Transverse colon (tissue), 4 donors: ENCODE data around the gene MUC20. TPM values are rescaled to one million over a fixed set of nuclear protein-coding genes. Genes with fewer than 3 reads are reported as not detected.
"Not testable (repeated sequence)": the region's sequence is repeated elsewhere in the genome, so short reads cannot be mapped to it uniquely, and the experiment has no call there.

Source experiments
- DNase-seq: peaks from one replicate; pipeline ENCODE4 v3.0.0-alpha.2; 2019
- H3K27ac ChIP-seq, 4 donors: fragments of 200-600 bp; sonication (generic); 2 replicates each; pipeline ENCODE4 v1.5.1; 2016 to 2018; ENCODE audit warnings: inconsistent platforms in 4 of 4
- H3K27me3 ChIP-seq: fragments of 200-600 bp; sonication (generic); 2 replicates; pipeline ENCODE4 v1.5.1; 2017; ENCODE audit warnings: inconsistent platforms
- H3K36me3 ChIP-seq, 4 donors: fragments of 200-600 bp; sonication (generic); 2 replicates each; pipeline ENCODE4 v1.5.1; 2017 to 2019; ENCODE audit warnings: inconsistent platforms in 4 of 4
- H3K4me1 ChIP-seq, 4 donors: fragments of 200-600 bp; sonication (generic); 2 replicates each; pipeline ENCODE4 v1.5.1; 2017 to 2020; ENCODE audit warnings: inconsistent platforms in 4 of 4
- H3K4me3 ChIP-seq, 4 donors: fragments of 200-600 bp; sonication (generic); 1 replicate in 1 of 4; 2 replicates in 3 of 4; pipeline versions ENCODE4 v1.5.1 to v1.6.1; 2017 to 2019; ENCODE audit warnings: inconsistent platforms in 4 of 4
- H3K9me3 ChIP-seq, 2 donors: fragments of 200-600 bp; sonication (generic); 2 replicates each; pipeline ENCODE4 v1.5.1; 2017 to 2019; ENCODE audit warnings: inconsistent platforms in 2 of 2
- EP300 ChIP-seq: sonication (generic); formaldehyde crosslinking; IDR thresholded peaks from one replicate; pipeline ENCODE4 v1.6.1; 2017; ENCODE audit warnings: antibody characterized with exemption, low read depth
- POLR2A ChIP-seq: fragments of 450-650 bp; IDR thresholded peaks from one replicate; pipeline ENCODE4 v1.6.1; 2016; ENCODE audit warnings: antibody characterized with exemption, mild to moderate bottlenecking, moderate library complexity
- POLR2AphosphoS5 ChIP-seq, 3 donors: sonication (generic); formaldehyde crosslinking; IDR thresholded peaks; one replicate each; pipeline ENCODE4 v1.6.1; 2016; ENCODE audit warnings: antibody characterized with exemption in 3 of 3
- WGBS, 2 donors: methylation state at CpG; one replicate each; pipeline ENCODE4 v1.1.5; 2018; ENCODE audit warnings: low coverage in 1 of 2; 5-methylcytosine and 5-hydroxymethylcytosine counted together
- in situ Hi-C, 4 donors: fragments of 200-750 bp; cut with MboI; loops; one replicate each; pipeline versions ENCODE4 v1.15.0 to v1.15.1; 2017; ENCODE audit warnings: low sequenced_read_pairs in 3 of 4, low pct_ligation_motif_present in 1 of 4, low pct_unique_long_range_greater_than_20kb in 1 of 4
- intact Hi-C: fragments of 100-400 bp; cut with DNase I; formaldehyde crosslinking; loops from one replicate; pipeline ENCODE4 v1.15.1; 2023; ENCODE audit warnings: low total_unique reads
- total RNA-seq, 4 donors: library from RNA; depleted of rRNA; stranded (reverse); fragments of >200 nt; gene quantifications; one replicate each; pipeline ENCODE4 v1.1.0, GENCODE V29; 2016
- TF ChIP-seq, protein P1 (sequence below), 5 experiments: fragments of 200-600 bp in 3 of 5; fragments of 450-650 bp in 2 of 5; sonication (generic) in 3 of 5; IDR thresholded peaks; 1 replicate in 2 of 5; 2 replicates in 3 of 5; pipeline ENCODE4 v1.5.1; 2016 to 2017; ENCODE audit warnings: antibody characterized with exemption in 5 of 5, inconsistent platforms in 3 of 5, mild to moderate bottlenecking in 2 of 5, moderate library complexity in 1 of 5

The MUC20 gene
- total RNA-seq, 4 donors from 2014 or later, result 65.9 to 321 (median 131) TPM

DNA sequence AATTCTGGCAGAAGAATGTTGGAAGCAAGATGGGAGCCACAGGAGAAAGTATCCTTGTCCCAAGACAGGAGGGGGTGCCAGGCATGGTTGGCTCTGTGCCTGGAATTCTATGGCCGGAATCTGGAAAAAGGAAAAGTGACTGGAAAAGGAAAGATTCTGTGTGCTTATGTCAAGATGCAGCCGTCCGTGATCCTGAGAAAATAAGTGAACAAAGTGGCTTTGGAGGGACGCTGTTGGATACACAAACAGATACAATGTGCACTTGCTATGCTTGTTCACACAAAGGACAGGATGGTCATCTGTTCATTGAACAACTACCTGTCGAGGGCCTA is 28.5 kb upstream of the MUC20 start:
- Histone ChIP-seq H3K36me3 (peaks cover 0 to 34% (median 5%) of the 10 kb centered on the region in 4 donors), H3K4me1 (peaks cover 0 to 13% (median 0%) of the 10 kb centered on the region in 4 donors), H3K27ac (no peak overlapping the region), H3K27me3 (no peaks in the 10 kb centered on the region), H3K4me3 (no peak overlapping the region), H3K9me3 (no peaks in the 10 kb centered on the region)
- no peak for DNase-seq
- intact Hi-C loops (no loop called here), in situ Hi-C loops (no loop called here)
- no peak for TF ChIP-seq POLR2AphosphoS5 (IDR thresholded peaks at IDR 0.05)
- TF ChIP-seq, protein P1, sequence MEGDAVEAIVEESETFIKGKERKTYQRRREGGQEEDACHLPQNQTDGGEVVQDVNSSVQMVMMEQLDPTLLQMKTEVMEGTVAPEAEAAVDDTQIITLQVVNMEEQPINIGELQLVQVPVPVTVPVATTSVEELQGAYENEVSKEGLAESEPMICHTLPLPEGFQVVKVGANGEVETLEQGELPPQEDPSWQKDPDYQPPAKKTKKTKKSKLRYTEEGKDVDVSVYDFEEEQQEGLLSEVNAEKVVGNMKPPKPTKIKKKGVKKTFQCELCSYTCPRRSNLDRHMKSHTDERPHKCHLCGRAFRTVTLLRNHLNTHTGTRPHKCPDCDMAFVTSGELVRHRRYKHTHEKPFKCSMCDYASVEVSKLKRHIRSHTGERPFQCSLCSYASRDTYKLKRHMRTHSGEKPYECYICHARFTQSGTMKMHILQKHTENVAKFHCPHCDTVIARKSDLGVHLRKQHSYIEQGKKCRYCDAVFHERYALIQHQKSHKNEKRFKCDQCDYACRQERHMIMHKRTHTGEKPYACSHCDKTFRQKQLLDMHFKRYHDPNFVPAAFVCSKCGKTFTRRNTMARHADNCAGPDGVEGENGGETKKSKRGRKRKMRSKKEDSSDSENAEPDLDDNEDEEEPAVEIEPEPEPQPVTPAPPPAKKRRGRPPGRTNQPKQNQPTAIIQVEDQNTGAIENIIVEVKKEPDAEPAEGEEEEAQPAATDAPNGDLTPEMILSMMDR (IDR thresholded peaks at IDR 0.05), result no peak
- no peak for TF ChIP-seq EP300
- TF ChIP-seq POLR2A, result no peak
- WGBS, 2 donors, result 78 to 82% methylated on average over 5 of the region's 5 CpGs

DNA sequence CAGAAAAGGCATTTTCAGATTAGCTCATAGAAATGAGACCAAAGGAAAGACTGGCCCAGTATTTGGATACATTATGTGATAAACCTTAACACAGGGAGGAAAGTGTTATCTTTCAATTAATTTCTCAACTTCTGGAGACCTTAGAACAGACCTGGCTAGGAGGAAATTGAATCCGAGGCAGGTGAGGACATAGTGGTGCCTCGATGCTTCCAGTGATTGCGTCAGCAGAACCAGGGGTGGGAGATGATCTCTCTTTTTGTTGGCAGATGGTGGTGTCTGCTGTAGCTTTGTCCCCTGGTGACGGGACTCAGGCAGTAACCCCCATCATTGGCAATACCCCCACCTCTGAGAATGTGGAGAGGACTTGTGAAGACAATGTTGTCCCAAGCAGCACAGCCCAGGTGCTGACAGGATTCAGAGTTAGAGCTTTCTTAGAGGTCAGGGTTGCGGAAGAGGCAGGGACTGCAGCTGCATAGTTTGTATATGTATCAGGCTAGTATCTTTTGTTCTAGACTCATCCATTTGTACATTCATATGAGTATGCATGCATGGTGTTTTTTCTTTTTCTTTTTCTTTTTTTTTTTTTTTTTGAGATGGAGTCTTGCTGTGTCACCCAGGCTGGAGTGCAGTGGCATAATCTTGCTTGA is 27.9 kb upstream of the MUC20 start:
- Histone ChIP-seq H3K36me3 (peaks cover 0 to 34% (median 5%) of the 10 kb centered on the region in 4 donors), H3K9me3 (no peaks in the 10 kb centered on the region), H3K4me1 (peaks cover 0 to 9% (median 0%) of the 10 kb centered on the region in 4 donors), H3K27me3 (no peaks in the 10 kb centered on the region), H3K4me3 (no peak overlapping the region), H3K27ac (no peak overlapping the region)
- intact Hi-C loops (no loop called here), in situ Hi-C loops (no loop called here)
- no peak for DNase-seq
- WGBS, 2 donors, result 91 to 94% methylated on average over 3 to 5 of the region's 5 CpGs
- TF ChIP-seq EP300, result no peak
- no peak for TF ChIP-seq POLR2AphosphoS5 (IDR thresholded peaks at IDR 0.05)
- TF ChIP-seq, protein P1 (IDR thresholded peaks at IDR 0.05), result no peak
- TF ChIP-seq POLR2A, result no peak

DNA sequence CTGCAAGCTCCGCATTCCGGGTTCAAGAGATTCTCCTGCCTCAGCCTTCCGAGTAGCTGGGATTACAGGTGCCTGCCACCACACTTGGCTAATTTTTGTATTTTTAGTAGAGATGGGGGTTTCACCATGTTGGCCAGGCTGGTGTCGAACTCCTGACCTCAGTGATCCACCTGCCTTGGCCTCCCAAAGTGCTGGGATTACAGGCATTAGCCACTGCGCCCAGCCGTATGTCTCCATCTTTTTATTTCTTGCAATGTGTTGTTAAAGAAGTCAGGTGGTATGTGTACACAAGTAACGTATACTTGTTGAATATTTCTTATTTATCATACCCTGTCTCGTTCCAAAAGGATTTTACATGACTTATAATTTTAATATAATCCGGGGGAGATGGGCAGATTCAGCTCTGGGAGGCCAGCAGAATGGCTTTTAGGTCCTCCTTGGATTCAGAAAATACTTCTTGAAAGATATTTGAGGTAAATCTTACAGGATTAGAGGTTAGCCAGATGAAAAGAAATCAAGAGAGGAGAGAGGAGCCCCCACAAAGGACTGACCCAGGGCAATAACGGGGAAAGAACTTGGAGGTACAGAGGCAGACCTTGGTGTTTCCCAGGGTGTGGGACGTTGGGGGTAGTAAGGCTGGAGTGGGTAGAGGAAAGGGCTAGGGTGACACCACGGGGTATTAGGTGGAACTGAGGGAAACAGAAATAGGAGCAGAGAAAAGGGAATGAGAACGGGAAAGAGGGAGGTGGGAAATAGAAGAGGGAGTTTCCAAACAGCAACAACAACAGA is 27.2 kb upstream of the MUC20 start:
- no peak for TF ChIP-seq EP300
- TF ChIP-seq POLR2A, result no peak
- TF ChIP-seq POLR2AphosphoS5 (IDR thresholded peaks at IDR 0.05), result no peak
- TF ChIP-seq, protein P1 (IDR thresholded peaks at IDR 0.05), result no peak
- WGBS, 2 donors, result 91 to 92% methylated on average over 11 to 13 of the region's 13 CpGs
- H3K4me1 ChIP-seq, result peaks cover 0 to 8% (median 0%) of the 10 kb centered on the region in 4 donors
- in situ Hi-C loops, result no loop called here
- DNase-seq, result no peak
- H3K27ac ChIP-seq, result no peak overlapping the region
- intact Hi-C loops, result no loop called here
- H3K4me3 ChIP-seq, result no peak overlapping the region
- H3K36me3 ChIP-seq, result peaks cover 0 to 34% (median 5%) of the 10 kb centered on the region in 4 donors
- H3K9me3 ChIP-seq, result no peaks in the 10 kb centered on the region
- no peaks in the 10 kb centered on the region for H3K27me3 ChIP-seq

DNA sequence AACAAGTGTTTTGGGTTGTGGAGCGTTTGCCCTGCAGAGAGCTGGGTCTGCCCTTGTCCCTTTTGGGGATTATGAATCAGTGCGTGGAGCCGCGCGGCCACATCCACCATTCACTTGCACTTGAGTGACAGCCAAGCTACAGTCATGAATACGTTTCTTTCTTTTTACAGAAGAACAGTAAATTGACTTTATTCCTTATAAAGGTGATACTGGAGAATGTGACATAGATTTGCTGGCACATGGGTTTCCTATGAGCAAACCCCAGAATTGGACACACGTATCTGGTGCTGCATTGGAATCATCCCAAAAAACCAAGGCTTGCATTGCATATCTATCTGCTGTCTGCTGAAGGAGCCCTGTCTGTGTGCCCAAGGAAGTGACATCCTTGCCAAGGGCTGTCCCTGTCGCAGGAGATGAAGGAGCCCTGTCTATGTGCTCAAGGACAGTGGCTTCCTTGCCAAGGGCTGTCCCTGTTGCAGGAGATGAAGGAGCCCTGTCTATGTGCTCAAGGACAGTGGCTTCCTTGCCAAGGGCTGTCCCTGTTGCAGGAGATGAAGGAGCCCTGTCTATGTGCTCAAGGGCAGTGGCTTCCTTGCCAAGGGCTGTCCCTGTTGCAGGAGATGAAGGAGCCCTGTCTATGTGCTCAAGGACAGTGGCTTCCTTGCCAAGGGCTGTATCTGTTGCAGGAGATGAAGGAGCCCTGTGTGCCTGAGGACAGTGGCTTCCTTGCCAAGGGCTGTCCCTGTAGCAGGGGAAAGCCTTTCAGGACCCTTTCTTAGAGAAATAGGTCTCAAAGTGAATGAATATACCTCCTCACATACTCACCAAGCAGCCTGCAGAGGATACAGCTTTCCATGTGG is 26.3 kb upstream of the MUC20 start:
- DNase-seq, H3K4me1 ChIP-seq, H3K4me3 ChIP-seq, in situ Hi-C loops, H3K27me3 ChIP-seq, H3K9me3 ChIP-seq, intact Hi-C loops, H3K27ac ChIP-seq: not testable (repeated sequence)
- H3K36me3 ChIP-seq, result peaks cover 0 to 26% (median 5%) of the 10 kb centered on the region in 4 donors
- 90 to 93% methylated on average over 7 to 8 of the region's 8 CpGs for WGBS, 2 donors
- TF ChIP-seq POLR2AphosphoS5 (IDR thresholded peaks at IDR 0.05), result peak in 1 of 3 donors; percentile 16
